Neuron (in vitro differentiated cells): ENCODE data around the gene SH3PXD2A.
"Not testable (repeated sequence)": the region's sequence is repeated elsewhere in the genome, so short reads cannot be mapped to it uniquely, and the experiment has no call there.

Experiments
- H2AFZ ChIP-seq: one replicate; pipeline ENCODE4 v1.6.1; 2013; ENCODE audit warnings: low read depth, mild to moderate bottlenecking, inconsistent platforms, low read length, moderate library complexity
- H3K27me3 ChIP-seq: one replicate; pipeline ENCODE4 v1.6.1; 2013; ENCODE audit warnings: low read length; ENCODE audit not compliant: insufficient read depth
- H3K36me3 ChIP-seq: one replicate; pipeline ENCODE4 v1.6.1; 2013; ENCODE audit warnings: low read length; ENCODE audit not compliant: insufficient read depth
- H3K4me1 ChIP-seq: one replicate; pipeline ENCODE4 v1.6.1; 2013; ENCODE audit warnings: low read length; ENCODE audit not compliant: insufficient read depth
- H3K4me3 ChIP-seq: 2 replicates; pipeline ENCODE4 v1.5.1; 2013; ENCODE audit warnings: mild to moderate bottlenecking, low read length, moderate library complexity
- H3K9me3 ChIP-seq: one replicate; pipeline ENCODE4 v1.6.1; 2013; ENCODE audit warnings: low read length

SH3PXD2A gene

GRCh38 chr10:103663236-103663635, 192.1 kb downstream of the SH3PXD2A start:
- H3K4me3 ChIP-seq: no peak overlapping the region
- no peaks in the 10 kb centered on the region for H3K27me3 ChIP-seq
- no peaks in the 10 kb centered on the region for H3K4me1 ChIP-seq
- H2AFZ ChIP-seq: no peak overlapping the region
- no peaks in the 10 kb centered on the region for H3K9me3 ChIP-seq
- no peaks in the 10 kb centered on the region for H3K36me3 ChIP-seq

DNA sequence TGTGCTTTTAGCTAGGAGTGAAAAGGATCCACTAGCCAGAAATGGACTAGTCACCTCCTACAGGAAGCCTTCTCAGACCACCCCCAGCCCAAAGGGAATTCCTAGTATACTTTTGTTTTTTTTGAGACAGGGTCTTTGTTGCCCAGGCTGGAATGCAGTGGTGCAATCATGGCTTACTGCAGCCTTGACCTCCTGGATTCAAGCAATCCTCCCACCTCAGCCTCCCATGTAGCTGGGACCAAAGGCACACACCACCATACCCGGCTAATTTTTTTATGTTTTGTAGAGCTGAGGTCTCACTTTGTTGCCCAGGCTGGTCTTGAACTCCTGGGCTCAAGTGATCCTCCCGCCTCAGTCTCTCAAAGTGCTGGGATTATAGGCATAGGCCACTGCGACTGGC, 192.7 kb downstream of the SH3PXD2A start:
- not testable (repeated sequence) for H2AFZ ChIP-seq

GRCh38 chr10:103661198-103661950, 194.0 kb downstream of the SH3PXD2A start:
- H3K9me3 ChIP-seq: no peaks in the 10 kb centered on the region
- no peak overlapping the region for H3K4me3 ChIP-seq
- H3K27me3 ChIP-seq: no peaks in the 10 kb centered on the region
- H3K4me1 ChIP-seq: no peaks in the 10 kb centered on the region
- no peaks in the 10 kb centered on the region for H3K36me3 ChIP-seq
- H2AFZ ChIP-seq: no peak overlapping the region

More for the DNA sequence above, 192.7 kb downstream of the SH3PXD2A start:
- not testable (repeated sequence) for H3K4me1 ChIP-seq, H3K36me3 ChIP-seq, H3K27me3 ChIP-seq, H3K9me3 ChIP-seq, H3K4me3 ChIP-seq

DNA sequence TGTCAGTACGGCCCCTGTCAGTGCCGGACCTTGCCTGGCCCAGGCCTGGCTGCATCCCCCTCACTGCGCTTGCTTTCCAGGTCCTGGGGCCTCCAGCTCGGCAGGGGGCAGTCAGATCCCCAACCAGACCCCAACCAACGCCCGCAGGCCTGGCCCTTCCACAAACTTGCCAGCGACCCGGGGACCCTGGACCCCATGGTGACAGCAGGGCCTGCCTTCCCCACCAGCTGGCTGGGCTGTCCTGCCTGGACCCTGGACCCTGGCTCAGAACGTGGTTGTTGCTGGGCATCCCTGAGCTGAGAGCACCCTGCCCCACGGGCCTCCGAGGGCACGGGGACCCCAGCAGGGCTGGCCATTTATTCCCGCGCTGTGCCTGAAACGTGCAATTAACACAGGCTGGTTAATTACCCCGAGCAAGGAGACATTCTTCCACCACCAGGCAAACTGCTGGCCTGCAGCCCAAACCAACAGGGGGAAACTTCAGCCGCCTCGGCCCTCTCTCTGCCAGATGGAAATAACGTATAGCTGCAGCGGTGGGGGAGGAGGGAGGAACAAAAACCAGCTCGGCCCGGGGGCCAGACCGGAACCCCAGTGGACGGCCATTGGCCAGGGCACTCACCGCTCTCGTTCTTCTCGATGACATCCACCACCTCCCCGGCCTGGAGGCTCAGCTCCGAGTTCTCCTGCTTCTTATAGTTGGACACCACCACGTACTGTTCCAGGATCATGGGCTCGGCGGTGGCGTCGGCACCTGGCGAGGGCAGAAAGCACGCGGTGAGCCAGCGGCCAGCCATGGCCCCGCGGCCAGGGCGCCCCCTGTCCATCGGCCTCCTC, 194.8 kb downstream of the SH3PXD2A start:
- no peaks in the 10 kb centered on the region for H3K4me1 ChIP-seq
- H3K36me3 ChIP-seq: no peaks in the 10 kb centered on the region
- no peaks in the 10 kb centered on the region for H3K9me3 ChIP-seq
- no peaks in the 10 kb centered on the region for H3K27me3 ChIP-seq
- H3K4me3 ChIP-seq: no peak overlapping the region
- no peak overlapping the region for H2AFZ ChIP-seq

- H3K9me3 ChIP-seq: no peaks in the 10 kb centered on the region
- no peak overlapping the region for H3K4me3 ChIP-seq
- no peaks in the 10 kb centered on the region for H3K36me3 ChIP-seq
- no peaks in the 10 kb centered on the region for H3K27me3 ChIP-seq
- no peaks in the 10 kb centered on the region for H3K4me1 ChIP-seq
- H2AFZ ChIP-seq: no peak overlapping the region
Observed at GRCh38 chr10:103659674-103660363, 195.6 kb downstream of the SH3PXD2A start.

DNA sequence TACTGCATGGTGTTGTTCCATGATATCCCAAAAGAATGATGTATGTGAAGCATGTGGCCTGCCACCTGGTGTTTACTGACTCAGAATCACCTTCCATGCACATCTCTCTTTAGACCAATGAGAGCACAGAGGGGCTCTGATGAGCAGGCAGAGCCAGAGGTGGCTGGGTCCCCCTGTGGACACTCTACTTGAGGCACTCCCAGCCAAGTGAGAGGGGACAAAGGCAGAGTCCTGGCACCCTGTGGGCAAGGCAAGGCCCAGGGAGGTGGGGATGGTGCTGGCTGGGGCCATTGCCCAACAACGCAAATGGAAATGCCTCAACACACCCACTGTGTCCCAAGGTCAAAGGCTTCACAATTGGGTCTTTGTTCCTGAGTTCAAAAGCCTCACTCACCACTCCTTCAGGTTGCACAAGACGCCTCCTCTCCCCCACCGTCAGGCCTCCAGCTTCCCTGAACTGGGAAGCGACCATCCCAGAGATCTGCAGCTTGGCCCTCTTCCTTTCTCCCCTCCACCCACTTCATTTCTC, 197.3 kb downstream of the SH3PXD2A start:
- Histone ChIP-seq H2AFZ (no peak overlapping the region), H3K27me3 (no peaks in the 10 kb centered on the region), H3K4me3 (no peak overlapping the region), H3K4me1 (no peaks in the 10 kb centered on the region), H3K36me3 (no peaks in the 10 kb centered on the region), H3K9me3 (no peaks in the 10 kb centered on the region)

DNA sequence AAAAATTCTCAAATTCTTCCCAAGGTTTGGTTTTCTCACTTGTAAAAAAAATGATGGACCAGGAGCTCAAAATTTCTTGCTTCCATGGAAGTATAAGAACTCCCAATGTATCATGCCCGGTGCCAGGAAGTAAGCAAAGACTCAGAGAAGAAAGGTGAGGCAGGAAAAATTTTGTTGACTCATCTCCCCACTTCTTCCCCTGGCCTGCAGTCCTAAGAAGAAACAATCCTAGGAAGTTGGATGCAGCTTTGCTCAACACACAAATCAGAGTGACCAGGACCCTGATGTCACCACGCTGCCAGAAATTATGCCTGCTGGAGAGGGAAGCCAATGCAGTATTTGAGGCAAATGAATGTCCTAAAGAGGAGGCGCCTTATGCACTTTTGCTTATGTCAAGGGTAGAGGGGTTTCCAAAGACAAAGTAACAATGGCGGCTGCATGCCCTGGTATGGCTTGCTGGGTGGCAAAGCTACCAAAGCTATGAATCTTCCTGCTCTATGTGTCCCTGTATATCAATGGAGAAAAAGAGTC, 198.2 kb downstream of the SH3PXD2A start:
- Histone ChIP-seq H3K9me3 (no peaks in the 10 kb centered on the region), H2AFZ (no peak overlapping the region), H3K36me3 (no peaks in the 10 kb centered on the region), H3K4me1 (no peaks in the 10 kb centered on the region), H3K27me3 (no peaks in the 10 kb centered on the region), H3K4me3 (no peak overlapping the region)

DNA sequence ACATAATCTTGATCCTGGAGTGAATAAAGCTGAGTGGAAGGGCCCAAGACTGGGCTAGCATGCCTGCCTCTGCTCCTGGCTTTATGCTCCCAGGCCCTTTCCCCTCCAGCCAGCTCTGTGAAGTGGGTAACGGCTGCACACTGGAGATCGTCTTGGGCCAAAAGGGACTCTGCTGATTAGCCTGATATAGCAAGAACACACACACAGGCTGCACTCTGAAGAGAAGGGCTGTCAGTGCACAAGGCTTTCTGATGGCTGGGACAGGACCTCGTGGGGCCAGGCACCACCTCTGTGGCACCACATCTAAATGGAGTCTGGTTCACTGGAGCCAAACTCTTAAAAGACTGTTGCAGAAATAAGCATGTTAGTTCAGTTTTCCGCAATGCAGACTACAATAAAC, 200.5 kb downstream of the SH3PXD2A start:
- Histone ChIP-seq H3K36me3 (no peaks in the 10 kb centered on the region), H2AFZ (no peak overlapping the region), H3K9me3 (no peaks in the 10 kb centered on the region), H3K4me1 (peaks cover 6% of the 10 kb centered on the region), H3K27me3 (no peaks in the 10 kb centered on the region), H3K4me3 (no peak overlapping the region)

GRCh38 chr10:103653581-103654037, 201.8 kb downstream of the SH3PXD2A start:
- Histone ChIP-seq H3K36me3 (no peaks in the 10 kb centered on the region), H3K9me3 (no peaks in the 10 kb centered on the region), H3K4me3 (no peak overlapping the region), H3K4me1 (peaks cover 6% of the 10 kb centered on the region), H3K27me3 (no peaks in the 10 kb centered on the region), H2AFZ (no peak overlapping the region)

- Histone ChIP-seq H3K36me3 (no peaks in the 10 kb centered on the region), H3K4me3 (no peak overlapping the region), H2AFZ (no peak overlapping the region)
Observed at GRCh38 chr10:103652599-103653281, 202.6 kb downstream of the SH3PXD2A start.

DNA sequence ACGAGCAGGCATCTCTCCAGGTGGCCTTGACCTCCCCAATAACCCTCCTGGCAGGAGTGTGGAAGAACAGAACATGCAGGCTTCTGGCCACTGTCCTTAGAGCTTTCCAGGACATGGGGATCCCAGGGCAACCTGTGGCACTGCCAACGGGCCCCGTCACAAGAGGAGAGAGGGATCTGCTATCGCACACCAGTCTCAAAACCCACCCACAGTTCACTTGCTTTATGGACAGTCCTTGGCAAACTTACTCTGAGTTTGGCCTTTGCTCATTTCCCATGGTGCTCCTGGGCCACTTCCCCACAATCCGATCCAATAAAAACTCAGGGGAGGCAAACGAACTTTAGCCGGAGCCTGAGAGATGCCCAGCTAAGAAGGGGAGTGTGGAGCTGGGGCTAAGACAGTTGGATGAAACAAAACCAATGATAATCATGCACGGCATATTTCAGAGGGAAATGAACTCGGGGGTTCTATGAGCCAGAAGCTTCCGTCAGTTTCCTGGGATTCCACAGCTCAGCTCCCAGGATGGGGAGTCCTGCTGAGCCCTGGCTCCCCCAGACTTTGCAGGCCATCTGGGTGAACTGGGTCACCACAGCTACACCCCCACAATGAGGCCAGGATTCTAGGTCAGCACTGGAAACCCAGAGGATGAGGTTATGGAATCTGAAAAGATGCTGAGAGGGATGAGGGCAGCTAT, 203.4 kb downstream of the SH3PXD2A start:
- Histone ChIP-seq H3K9me3 (no peaks in the 10 kb centered on the region), H2AFZ (no peak overlapping the region), H3K4me1 (peaks cover 6% of the 10 kb centered on the region), H3K4me3 (no peak overlapping the region), H3K36me3 (no peaks in the 10 kb centered on the region), H3K27me3 (no peaks in the 10 kb centered on the region)

More at GRCh38 chr10:103652599-103653281, 202.6 kb downstream of the SH3PXD2A start:
- Histone ChIP-seq H3K4me1 (peaks cover 6% of the 10 kb centered on the region), H3K27me3 (no peaks in the 10 kb centered on the region), H3K9me3 (no peaks in the 10 kb centered on the region)

DNA sequence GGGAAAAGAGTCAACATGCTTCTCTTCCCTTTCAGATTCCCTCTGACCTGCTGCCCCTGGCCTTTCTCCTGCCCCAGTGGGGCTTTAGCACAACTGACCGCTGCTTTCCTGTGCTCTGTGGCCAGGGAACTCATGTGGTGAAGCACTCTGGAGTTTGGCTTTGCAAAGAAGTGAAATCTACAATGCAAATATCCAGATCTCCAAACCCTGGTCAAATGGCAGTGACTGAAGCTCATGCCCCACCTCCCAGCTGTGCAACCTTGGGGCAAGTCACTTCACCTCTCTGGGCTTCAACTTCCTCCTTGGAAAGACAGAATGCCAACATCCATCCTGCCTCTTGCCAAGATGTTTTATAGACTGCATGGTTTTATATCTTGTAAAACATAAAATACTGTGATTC, 204.0 kb downstream of the SH3PXD2A start:
- H3K36me3 ChIP-seq: no peaks in the 10 kb centered on the region
- H2AFZ ChIP-seq: no peak overlapping the region
- H3K4me1 ChIP-seq: peaks cover 6% of the 10 kb centered on the region
- no peaks in the 10 kb centered on the region for H3K9me3 ChIP-seq
- H3K4me3 ChIP-seq: no peak overlapping the region
- no peaks in the 10 kb centered on the region for H3K27me3 ChIP-seq
